HG02870 (cell line): ENCODE measurements around the gene HSD17B11.
"Not testable (repeated sequence)": the region's sequence is repeated elsewhere in the genome, so short reads cannot be mapped to it uniquely, and the experiment has no call there.

Experiments
- ATAC-seq: cut with Tn5 transposase; IDR thresholded peaks from one replicate; pipeline ENCODE4 v1.9.1; 2021; ENCODE audit warnings: mild to moderate bottlenecking, moderate library complexity; ENCODE audit not compliant: unreplicated experiment

Gene HSD17B11

GRCh38 chr4:87310691-87311335 lies 80.2 kb downstream of the HSD17B11 start:
- ATAC-seq = no peak

GRCh38 chr4:87309625-87310024 lies 81.4 kb downstream of the HSD17B11 start:
- no peak for ATAC-seq

- peak; percentile 84 for ATAC-seq
These were observed 84.9 kb downstream of the HSD17B11 start for GRCh38 chr4:87306056-87306455.

- no peak for ATAC-seq
These were observed 85.4 kb downstream of the HSD17B11 start for GRCh38 chr4:87305562-87305961.

GRCh38 chr4:87304745-87305432 lies 86.1 kb downstream of the HSD17B11 start:
- no peak for ATAC-seq

GRCh38 chr4:87299898-87300297 lies 91.1 kb downstream of the HSD17B11 start:
- ATAC-seq = no peak

- ATAC-seq = no peak
These were observed 92.6 kb downstream of the HSD17B11 start for GRCh38 chr4:87298362-87298761.

- ATAC-seq = not testable (repeated sequence)
These were observed 96.1 kb downstream of the HSD17B11 start for GRCh38 chr4:87294911-87295310.

- not testable (repeated sequence) for ATAC-seq
These were observed 97.1 kb downstream of the HSD17B11 start for GRCh38 chr4:87293889-87294288.

- no peak for ATAC-seq
These were observed 104.0 kb downstream of the HSD17B11 start for GRCh38 chr4:87286970-87287369.
